Keratinocyte (primary cell): Measurements from ENCODE around the gene GLRX5.

Experiments
- EZH2 ChIP-seq: IDR thresholded peaks from one replicate; pipeline ENCODE4 v1.6.1; 2012; ENCODE audit warnings: inconsistent platforms, mild to moderate bottlenecking, low read length, moderate library complexity
- TF ChIP-seq, protein P1 (sequence below), 3 experiments: IDR thresholded peaks in 1 of 3; conservative IDR thresholded peaks in 1 of 3; optimal IDR thresholded peaks in 1 of 3; 2 replicates in 2 of 3; 3 replicates in 1 of 3; pipeline versions ENCODE3 to v1.5.1; 2011; ENCODE audit warnings: low read length in 3 of 3, mild to moderate bottlenecking in 3 of 3, moderate library complexity in 2 of 3, control low read depth in 1 of 3, inconsistent platforms in 1 of 3; ENCODE audit not compliant: insufficient read depth in 2 of 3; ENCODE audit errors: extremely low read depth in 1 of 3

DNA sequence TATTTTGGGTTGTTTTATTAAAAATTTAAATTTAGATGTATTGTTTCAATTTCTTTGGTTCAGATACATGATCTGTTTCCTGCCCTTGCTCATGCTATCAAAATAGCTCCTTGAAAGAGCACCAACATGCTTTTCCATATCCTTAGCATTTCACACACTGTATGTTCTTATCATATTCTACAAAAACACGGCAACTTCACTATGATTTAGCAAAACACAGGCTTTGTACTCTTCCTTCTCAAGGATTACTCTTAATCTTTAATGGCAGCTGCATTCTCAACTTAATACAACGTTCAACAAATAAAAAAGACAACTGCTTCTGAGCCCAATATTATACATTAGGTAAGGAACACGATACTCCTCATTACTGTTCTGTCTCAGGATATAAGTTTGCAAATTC is 2.9 kb upstream of the GLRX5 start:
- TF ChIP-seq, protein P1, sequence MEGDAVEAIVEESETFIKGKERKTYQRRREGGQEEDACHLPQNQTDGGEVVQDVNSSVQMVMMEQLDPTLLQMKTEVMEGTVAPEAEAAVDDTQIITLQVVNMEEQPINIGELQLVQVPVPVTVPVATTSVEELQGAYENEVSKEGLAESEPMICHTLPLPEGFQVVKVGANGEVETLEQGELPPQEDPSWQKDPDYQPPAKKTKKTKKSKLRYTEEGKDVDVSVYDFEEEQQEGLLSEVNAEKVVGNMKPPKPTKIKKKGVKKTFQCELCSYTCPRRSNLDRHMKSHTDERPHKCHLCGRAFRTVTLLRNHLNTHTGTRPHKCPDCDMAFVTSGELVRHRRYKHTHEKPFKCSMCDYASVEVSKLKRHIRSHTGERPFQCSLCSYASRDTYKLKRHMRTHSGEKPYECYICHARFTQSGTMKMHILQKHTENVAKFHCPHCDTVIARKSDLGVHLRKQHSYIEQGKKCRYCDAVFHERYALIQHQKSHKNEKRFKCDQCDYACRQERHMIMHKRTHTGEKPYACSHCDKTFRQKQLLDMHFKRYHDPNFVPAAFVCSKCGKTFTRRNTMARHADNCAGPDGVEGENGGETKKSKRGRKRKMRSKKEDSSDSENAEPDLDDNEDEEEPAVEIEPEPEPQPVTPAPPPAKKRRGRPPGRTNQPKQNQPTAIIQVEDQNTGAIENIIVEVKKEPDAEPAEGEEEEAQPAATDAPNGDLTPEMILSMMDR (optimal IDR thresholded peaks at IDR 0.05 in 1 of 3, IDR thresholded peaks at IDR 0.05 in 1 of 3, conservative IDR thresholded peaks at IDR 0.05 in 1 of 3; ENCODE audit: extremely low read depth in 1 of 3, insufficient read depth in 2 of 3, low read length in 3 of 3) = no peak
- no peak for TF ChIP-seq EZH2
